HEK293 (cell line): ENCODE data around the gene PSTK.
A peak's percentile ranks its signal among the peaks of the same experiment; 100 is the strongest.

Experiments
- GLIS2 ChIP-seq: fragments of 450-650 bp; formaldehyde crosslinking; IDR thresholded peaks from 2 replicates; pipeline ENCODE4 v1.5.1; 2016; ENCODE audit warnings: missing biosample characterization, missing genetic modification characterization
- MYNN ChIP-seq: fragments of 450-650 bp; formaldehyde crosslinking; IDR thresholded peaks from 2 replicates; pipeline ENCODE4 v1.5.1; 2016; ENCODE audit warnings: missing biosample characterization, missing genetic modification characterization, borderline replicate concordance
- TRIM28 ChIP-seq: IDR thresholded peaks from 2 replicates; pipeline ENCODE4 v1.6.1; 2011; ENCODE audit warnings: low read length, control low read depth, borderline replicate concordance
- YY2 ChIP-seq: fragments of 450-650 bp; formaldehyde crosslinking; IDR thresholded peaks from 2 replicates; pipeline ENCODE4 v1.5.1; 2016; ENCODE audit warnings: missing biosample characterization, missing genetic modification characterization
- ZNF138 ChIP-seq: fragments of 450-650 bp; formaldehyde crosslinking; IDR thresholded peaks from 2 replicates; pipeline ENCODE4 v1.5.1; 2016; ENCODE audit warnings: missing biosample characterization, missing genetic modification characterization, borderline replicate concordance
- ZNF146 ChIP-seq: fragments of 450-650 bp; formaldehyde crosslinking; IDR thresholded peaks from 2 replicates; pipeline ENCODE4 v1.5.1; 2016; ENCODE audit warnings: missing biosample characterization, missing genetic modification characterization
- ZNF174 ChIP-seq: fragments of 450-650 bp; formaldehyde crosslinking; IDR thresholded peaks from 2 replicates; pipeline ENCODE4 v1.5.0; 2017; ENCODE audit warnings: missing biosample characterization, mild to moderate bottlenecking, missing genetic modification characterization
- ZNF223 ChIP-seq: fragments of 450-650 bp; formaldehyde crosslinking; IDR thresholded peaks from 2 replicates; pipeline ENCODE4 v1.5.1; 2016; ENCODE audit warnings: missing biosample characterization, missing genetic modification characterization
- ZNF239 ChIP-seq: fragments of 450-650 bp; formaldehyde crosslinking; IDR thresholded peaks from 2 replicates; pipeline ENCODE4 v1.5.1; 2016; ENCODE audit warnings: missing biosample characterization, missing genetic modification characterization
- ZNF521 ChIP-seq: fragments of 450-650 bp; formaldehyde crosslinking; IDR thresholded peaks from 2 replicates; pipeline ENCODE4 v1.5.1; 2017; ENCODE audit warnings: missing biosample characterization, mild to moderate bottlenecking, missing genetic modification characterization
- ZNF549 ChIP-seq: fragments of 450-650 bp; IDR thresholded peaks from 2 replicates; pipeline ENCODE4 v1.5.1; 2018; ENCODE audit warnings: missing biosample characterization, missing genetic modification characterization, mild to moderate bottlenecking, inconsistent platforms, moderate library complexity
- ZNF561 ChIP-seq: fragments of 450-650 bp; IDR thresholded peaks from 2 replicates; pipeline ENCODE4 v1.5.1; 2018; ENCODE audit warnings: missing biosample characterization, missing genetic modification characterization, borderline replicate concordance
- ZNF660 ChIP-seq: fragments of 450-650 bp; IDR thresholded peaks from 2 replicates; pipeline ENCODE4 v1.5.1; 2018; ENCODE audit warnings: missing biosample characterization, mild to moderate bottlenecking, missing genetic modification characterization
- ZNF707 ChIP-seq: fragments of 450-650 bp; formaldehyde crosslinking; IDR thresholded peaks from 2 replicates; pipeline ENCODE4 v1.5.1; 2016; ENCODE audit warnings: missing biosample characterization, missing genetic modification characterization
- TF ChIP-seq, protein P1 (sequence below): fragments of 450-650 bp; formaldehyde crosslinking; IDR thresholded peaks from 2 replicates; pipeline ENCODE4 v1.5.1; 2016; ENCODE audit warnings: missing biosample characterization, missing genetic modification characterization
- TF ChIP-seq, protein P2 (sequence below): fragments of 450-650 bp; formaldehyde crosslinking; IDR thresholded peaks from 2 replicates; pipeline ENCODE4 v1.5.1; 2016; ENCODE audit warnings: missing biosample characterization, missing genetic modification characterization
- TF ChIP-seq, protein P3 (sequence below): fragments of 450-650 bp; formaldehyde crosslinking; IDR thresholded peaks from 2 replicates; pipeline ENCODE4 v1.5.1; 2017; ENCODE audit warnings: missing biosample characterization, missing genetic modification characterization
- TF ChIP-seq, protein P4 (sequence below): fragments of 450-650 bp; IDR thresholded peaks from 2 replicates; pipeline ENCODE4 v1.5.1; 2018; ENCODE audit warnings: missing biosample characterization, mild to moderate bottlenecking, missing genetic modification characterization
- TF ChIP-seq, protein P5 (sequence below): fragments of 450-650 bp; formaldehyde crosslinking; IDR thresholded peaks from 2 replicates; pipeline ENCODE4 v1.5.1; 2017; ENCODE audit warnings: missing biosample characterization, missing genetic modification characterization
- TF ChIP-seq, protein P6 (sequence below): sonication (generic); formaldehyde crosslinking; IDR thresholded peaks from 2 replicates; pipeline ENCODE4 v1.8.1; 2022; ENCODE audit warnings: mild to moderate bottlenecking, moderate library complexity, missing genetic modification reagents
- TF ChIP-seq, protein P7 (sequence below): fragments of 450-650 bp; formaldehyde crosslinking; IDR thresholded peaks from 2 replicates; pipeline ENCODE4 v1.5.1; 2017; ENCODE audit warnings: missing biosample characterization, missing genetic modification characterization
- TF ChIP-seq, protein P8 (sequence below): fragments of 450-650 bp; formaldehyde crosslinking; IDR thresholded peaks from 2 replicates; pipeline ENCODE4 v1.5.1; 2016; ENCODE audit warnings: missing biosample characterization, missing genetic modification characterization

PSTK gene

DNA sequence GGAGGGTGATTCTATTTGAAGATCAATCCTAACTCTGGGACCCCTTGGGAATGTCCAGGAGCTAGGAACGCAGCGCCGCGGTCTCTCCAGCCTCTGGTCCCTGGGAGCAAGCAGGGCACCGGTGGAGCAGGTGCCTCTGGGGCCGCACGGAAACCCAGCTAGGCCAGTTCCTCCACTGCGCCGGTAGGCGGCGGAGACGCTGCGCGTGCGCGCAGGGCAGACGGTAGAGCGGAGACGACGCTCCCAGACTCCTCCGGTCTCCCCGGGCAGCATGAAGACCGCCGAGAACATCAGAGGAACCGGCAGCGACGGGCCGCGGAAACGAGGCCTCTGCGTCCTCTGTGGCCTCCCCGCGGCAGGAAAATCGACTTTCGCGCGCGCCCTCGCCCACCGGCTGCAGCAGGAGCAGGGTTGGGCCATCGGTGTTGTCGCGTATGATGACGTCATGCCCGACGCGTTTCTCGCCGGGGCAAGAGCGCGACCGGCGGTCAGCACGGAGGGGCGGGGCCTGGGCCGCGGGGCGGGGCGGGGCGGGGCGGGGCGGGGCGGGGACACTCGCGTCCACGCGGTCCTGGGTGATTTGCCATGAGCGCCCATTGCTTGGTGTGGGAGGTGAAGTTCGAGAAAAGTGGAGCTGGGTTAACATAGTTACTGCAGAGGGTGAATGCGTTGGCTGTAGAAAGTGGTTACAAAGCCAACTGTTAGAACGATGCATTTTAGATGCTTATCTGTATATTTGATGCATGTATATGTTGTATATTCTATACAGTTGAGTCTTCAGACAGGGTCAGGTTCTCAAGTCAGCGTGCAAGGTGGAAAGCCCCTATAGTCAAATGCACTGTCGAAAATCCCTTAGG lies at the start of gene PSTK (continued):
- TF ChIP-seq, protein P1, sequence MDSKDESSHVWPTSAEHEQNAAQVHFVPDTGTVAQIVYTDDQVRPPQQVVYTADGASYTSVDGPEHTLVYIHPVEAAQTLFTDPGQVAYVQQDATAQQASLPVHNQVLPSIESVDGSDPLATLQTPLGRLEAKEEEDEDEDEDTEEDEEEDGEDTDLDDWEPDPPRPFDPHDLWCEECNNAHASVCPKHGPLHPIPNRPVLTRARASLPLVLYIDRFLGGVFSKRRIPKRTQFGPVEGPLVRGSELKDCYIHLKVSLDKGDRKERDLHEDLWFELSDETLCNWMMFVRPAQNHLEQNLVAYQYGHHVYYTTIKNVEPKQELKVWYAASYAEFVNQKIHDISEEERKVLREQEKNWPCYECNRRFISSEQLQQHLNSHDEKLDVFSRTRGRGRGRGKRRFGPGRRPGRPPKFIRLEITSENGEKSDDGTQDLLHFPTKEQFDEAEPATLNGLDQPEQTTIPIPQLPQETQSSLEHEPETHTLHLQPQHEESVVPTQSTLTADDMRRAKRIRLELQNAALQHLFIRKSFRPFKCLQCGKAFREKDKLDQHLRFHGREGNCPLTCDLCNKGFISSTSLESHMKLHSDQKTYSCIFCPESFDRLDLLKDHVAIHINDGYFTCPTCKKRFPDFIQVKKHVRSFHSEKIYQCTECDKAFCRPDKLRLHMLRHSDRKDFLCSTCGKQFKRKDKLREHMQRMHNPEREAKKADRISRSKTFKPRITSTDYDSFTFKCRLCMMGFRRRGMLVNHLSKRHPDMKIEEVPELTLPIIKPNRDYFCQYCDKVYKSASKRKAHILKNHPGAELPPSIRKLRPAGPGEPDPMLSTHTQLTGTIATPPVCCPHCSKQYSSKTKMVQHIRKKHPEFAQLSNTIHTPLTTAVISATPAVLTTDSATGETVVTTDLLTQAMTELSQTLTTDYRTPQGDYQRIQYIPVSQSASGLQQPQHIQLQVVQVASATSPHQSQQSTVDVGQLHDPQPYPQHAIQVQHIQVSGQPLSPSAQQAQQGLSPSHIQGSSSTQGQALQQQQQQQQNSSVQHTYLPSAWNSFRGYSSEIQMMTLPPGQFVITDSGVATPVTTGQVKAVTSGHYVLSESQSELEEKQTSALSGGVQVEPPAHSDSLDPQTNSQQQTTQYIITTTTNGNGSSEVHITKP (tag by site-specific recombination) = peak; percentile 46; the same call in 1 of the 2 replicates
- TF ChIP-seq ZNF549 (tag by site-specific recombination) = no peak
- TF ChIP-seq, protein P2, sequence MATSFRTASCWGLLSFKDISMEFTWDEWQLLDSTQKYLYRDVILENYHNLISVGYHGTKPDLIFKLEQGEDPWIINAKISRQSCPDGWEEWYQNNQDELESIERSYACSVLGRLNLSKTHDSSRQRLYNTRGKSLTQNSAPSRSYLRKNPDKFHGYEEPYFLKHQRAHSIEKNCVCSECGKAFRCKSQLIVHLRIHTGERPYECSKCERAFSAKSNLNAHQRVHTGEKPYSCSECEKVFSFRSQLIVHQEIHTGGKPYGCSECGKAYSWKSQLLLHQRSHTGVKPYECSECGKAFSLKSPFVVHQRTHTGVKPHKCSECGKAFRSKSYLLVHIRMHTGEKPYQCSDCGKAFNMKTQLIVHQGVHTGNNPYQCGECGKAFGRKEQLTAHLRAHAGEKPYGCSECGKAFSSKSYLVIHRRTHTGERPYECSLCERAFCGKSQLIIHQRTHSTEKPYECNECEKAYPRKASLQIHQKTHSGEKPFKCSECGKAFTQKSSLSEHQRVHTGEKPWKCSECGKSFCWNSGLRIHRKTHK = no peak
- TF ChIP-seq ZNF146 (tag by site-specific recombination) = no peak; the same call in 1 of the 2 replicates
- no peak for TF ChIP-seq ZNF138 (tag by site-specific recombination)
- TF ChIP-seq, protein P3, sequence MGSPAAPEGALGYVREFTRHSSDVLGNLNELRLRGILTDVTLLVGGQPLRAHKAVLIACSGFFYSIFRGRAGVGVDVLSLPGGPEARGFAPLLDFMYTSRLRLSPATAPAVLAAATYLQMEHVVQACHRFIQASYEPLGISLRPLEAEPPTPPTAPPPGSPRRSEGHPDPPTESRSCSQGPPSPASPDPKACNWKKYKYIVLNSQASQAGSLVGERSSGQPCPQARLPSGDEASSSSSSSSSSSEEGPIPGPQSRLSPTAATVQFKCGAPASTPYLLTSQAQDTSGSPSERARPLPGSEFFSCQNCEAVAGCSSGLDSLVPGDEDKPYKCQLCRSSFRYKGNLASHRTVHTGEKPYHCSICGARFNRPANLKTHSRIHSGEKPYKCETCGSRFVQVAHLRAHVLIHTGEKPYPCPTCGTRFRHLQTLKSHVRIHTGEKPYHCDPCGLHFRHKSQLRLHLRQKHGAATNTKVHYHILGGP = no peak
- TF ChIP-seq, protein P4, sequence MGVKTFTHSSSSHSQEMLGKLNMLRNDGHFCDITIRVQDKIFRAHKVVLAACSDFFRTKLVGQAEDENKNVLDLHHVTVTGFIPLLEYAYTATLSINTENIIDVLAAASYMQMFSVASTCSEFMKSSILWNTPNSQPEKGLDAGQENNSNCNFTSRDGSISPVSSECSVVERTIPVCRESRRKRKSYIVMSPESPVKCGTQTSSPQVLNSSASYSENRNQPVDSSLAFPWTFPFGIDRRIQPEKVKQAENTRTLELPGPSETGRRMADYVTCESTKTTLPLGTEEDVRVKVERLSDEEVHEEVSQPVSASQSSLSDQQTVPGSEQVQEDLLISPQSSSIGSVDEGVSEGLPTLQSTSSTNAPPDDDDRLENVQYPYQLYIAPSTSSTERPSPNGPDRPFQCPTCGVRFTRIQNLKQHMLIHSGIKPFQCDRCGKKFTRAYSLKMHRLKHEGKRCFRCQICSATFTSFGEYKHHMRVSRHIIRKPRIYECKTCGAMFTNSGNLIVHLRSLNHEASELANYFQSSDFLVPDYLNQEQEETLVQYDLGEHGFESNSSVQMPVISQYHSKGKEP (tag by site-specific recombination) = 0 out of 2 replicates have a peak, but pooled peaks have one; percentile 7
- TF ChIP-seq YY2 = 0 out of 2 replicates have a peak, but pooled peaks have one; percentile 22
- TF ChIP-seq ZNF521 (tag by site-specific recombination) = no peak
- TF ChIP-seq ZNF660 (tag by site-specific recombination) = peak; percentile 79; the same call in 1 of the 2 replicates
- no peak for TF ChIP-seq ZNF239 (tag by site-specific recombination)
- TF ChIP-seq, protein P5, sequence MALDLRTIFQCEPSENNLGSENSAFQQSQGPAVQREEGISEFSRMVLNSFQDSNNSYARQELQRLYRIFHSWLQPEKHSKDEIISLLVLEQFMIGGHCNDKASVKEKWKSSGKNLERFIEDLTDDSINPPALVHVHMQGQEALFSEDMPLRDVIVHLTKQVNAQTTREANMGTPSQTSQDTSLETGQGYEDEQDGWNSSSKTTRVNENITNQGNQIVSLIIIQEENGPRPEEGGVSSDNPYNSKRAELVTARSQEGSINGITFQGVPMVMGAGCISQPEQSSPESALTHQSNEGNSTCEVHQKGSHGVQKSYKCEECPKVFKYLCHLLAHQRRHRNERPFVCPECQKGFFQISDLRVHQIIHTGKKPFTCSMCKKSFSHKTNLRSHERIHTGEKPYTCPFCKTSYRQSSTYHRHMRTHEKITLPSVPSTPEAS (tag by site-specific recombination) = peak; percentile 59; the same call in 1 of the 2 replicates
- TF ChIP-seq GLIS2 = 0 out of 2 replicates have a peak, but pooled peaks have one; percentile 32
- TF ChIP-seq TRIM28 = no peak
- no peak for TF ChIP-seq MYNN (tag by site-specific recombination)
- TF ChIP-seq ZNF174 (tag by site-specific recombination) = no peak
- no peak for TF ChIP-seq ZNF223 (tag by site-specific recombination)
- TF ChIP-seq, protein P6, sequence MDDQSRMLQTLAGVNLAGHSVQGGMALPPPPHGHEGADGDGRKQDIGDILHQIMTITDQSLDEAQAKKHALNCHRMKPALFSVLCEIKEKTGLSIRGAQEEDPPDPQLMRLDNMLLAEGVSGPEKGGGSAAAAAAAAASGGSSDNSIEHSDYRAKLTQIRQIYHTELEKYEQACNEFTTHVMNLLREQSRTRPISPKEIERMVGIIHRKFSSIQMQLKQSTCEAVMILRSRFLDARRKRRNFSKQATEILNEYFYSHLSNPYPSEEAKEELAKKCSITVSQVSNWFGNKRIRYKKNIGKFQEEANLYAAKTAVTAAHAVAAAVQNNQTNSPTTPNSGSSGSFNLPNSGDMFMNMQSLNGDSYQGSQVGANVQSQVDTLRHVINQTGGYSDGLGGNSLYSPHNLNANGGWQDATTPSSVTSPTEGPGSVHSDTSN = peak; percentile 77; the same call in 1 of the 2 replicates
- TF ChIP-seq ZNF561 = no peak
- TF ChIP-seq, protein P7, sequence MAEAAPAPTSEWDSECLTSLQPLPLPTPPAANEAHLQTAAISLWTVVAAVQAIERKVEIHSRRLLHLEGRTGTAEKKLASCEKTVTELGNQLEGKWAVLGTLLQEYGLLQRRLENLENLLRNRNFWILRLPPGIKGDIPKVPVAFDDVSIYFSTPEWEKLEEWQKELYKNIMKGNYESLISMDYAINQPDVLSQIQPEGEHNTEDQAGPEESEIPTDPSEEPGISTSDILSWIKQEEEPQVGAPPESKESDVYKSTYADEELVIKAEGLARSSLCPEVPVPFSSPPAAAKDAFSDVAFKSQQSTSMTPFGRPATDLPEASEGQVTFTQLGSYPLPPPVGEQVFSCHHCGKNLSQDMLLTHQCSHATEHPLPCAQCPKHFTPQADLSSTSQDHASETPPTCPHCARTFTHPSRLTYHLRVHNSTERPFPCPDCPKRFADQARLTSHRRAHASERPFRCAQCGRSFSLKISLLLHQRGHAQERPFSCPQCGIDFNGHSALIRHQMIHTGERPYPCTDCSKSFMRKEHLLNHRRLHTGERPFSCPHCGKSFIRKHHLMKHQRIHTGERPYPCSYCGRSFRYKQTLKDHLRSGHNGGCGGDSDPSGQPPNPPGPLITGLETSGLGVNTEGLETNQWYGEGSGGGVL (tag by site-specific recombination) = peak; percentile 22; the same call in 1 of the 2 replicates
- no peak for TF ChIP-seq ZNF707
- TF ChIP-seq, protein P8, sequence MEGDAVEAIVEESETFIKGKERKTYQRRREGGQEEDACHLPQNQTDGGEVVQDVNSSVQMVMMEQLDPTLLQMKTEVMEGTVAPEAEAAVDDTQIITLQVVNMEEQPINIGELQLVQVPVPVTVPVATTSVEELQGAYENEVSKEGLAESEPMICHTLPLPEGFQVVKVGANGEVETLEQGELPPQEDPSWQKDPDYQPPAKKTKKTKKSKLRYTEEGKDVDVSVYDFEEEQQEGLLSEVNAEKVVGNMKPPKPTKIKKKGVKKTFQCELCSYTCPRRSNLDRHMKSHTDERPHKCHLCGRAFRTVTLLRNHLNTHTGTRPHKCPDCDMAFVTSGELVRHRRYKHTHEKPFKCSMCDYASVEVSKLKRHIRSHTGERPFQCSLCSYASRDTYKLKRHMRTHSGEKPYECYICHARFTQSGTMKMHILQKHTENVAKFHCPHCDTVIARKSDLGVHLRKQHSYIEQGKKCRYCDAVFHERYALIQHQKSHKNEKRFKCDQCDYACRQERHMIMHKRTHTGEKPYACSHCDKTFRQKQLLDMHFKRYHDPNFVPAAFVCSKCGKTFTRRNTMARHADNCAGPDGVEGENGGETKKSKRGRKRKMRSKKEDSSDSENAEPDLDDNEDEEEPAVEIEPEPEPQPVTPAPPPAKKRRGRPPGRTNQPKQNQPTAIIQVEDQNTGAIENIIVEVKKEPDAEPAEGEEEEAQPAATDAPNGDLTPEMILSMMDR (tag by site-specific recombination) = peak; percentile 96
